ENCODE measurements around the gene TMEM255B. TPM values are rescaled to one million over a fixed set of nuclear protein-coding genes. Genes with fewer than 3 reads are reported as not detected.

The TMEM255B gene
- total and polyA plus RNA-seq, 9 of the 15 experiments (the other 6 are each of a cell fraction or from before 2014, with no cell fraction given), result 0.01 to 0.75 (median 0.23) TPM

DNA sequence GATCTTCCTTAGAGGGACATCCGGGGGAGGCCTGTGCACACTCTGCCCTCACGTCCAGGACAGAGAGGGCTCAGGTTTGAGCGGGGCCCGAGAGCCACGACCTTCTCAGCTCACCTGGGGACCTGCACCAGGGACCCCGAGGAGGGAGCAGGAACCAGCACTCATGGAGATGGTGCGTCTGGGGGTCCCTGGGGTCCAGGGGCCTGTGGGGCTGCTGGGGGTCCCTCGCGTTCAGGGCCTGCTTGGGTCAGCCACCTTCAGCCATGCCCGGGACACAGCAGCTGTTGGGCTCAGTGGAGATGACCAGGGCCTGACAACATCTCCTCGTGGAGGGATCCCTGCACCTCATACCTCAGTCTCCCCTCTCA is 47.1 kb downstream of the TMEM255B start:
- 0% methylated on average over 7 of the region's 11 CpGs for WGBS (ENCODE audit: insufficient coverage, low coverage, missing lambda C conversion rate)
- peaks cover 0 to 22% of the 10 kb centered on the region in 2 experiments; a peak in 2 of 5 replicates for H3K4me1 ChIP-seq (replicated peaks in 1 of 2; ENCODE audit: control insufficient read depth in 2 of 2, insufficient read depth in 2 of 2, low read length in 2 of 2)
- DNase-seq (ENCODE audit: extremely low read depth in 1 of 4, low spot score in 3 of 4), result no peak
- BruUV-seq (replicated peaks), result no TSS peak
- no peaks in the 10 kb centered on the region for H3K9me1 ChIP-seq (ENCODE audit: control insufficient read depth, insufficient read depth, low read length)
- H3K79me2 ChIP-seq (ENCODE audit: control insufficient read depth, insufficient read depth, low read length), result no peaks in the 10 kb centered on the region
- TF ChIP-seq SMAD2 (IDR thresholded peaks at IDR 0.05; ENCODE audit: low read depth, low read length) (no peak), NFYB (IDR thresholded peaks at IDR 0.05; ENCODE audit: extremely low read depth, insufficient read length) (no peak), E2F3 (CRISPR knock-in tag; IDR thresholded peaks at IDR 0.05) (no peak), POLR2H (tag; IDR thresholded peaks at IDR 0.05; ENCODE audit: low read depth) (no peak), PTRF (tag; IDR thresholded peaks at IDR 0.05) (no peak)
- TF ChIP-seq, protein P1, sequence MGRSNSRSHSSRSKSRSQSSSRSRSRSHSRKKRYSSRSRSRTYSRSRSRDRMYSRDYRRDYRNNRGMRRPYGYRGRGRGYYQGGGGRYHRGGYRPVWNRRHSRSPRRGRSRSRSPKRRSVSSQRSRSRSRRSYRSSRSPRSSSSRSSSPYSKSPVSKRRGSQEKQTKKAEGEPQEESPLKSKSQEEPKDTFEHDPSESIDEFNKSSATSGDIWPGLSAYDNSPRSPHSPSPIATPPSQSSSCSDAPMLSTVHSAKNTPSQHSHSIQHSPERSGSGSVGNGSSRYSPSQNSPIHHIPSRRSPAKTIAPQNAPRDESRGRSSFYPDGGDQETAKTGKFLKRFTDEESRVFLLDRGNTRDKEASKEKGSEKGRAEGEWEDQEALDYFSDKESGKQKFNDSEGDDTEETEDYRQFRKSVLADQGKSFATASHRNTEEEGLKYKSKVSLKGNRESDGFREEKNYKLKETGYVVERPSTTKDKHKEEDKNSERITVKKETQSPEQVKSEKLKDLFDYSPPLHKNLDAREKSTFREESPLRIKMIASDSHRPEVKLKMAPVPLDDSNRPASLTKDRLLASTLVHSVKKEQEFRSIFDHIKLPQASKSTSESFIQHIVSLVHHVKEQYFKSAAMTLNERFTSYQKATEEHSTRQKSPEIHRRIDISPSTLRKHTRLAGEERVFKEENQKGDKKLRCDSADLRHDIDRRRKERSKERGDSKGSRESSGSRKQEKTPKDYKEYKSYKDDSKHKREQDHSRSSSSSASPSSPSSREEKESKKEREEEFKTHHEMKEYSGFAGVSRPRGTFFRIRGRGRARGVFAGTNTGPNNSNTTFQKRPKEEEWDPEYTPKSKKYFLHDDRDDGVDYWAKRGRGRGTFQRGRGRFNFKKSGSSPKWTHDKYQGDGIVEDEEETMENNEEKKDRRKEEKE (IDR thresholded peaks at IDR 0.05; ENCODE audit: borderline replicate concordance in 1 of 2, control insufficient read depth in 1 of 2, low read depth in 2 of 2, low read length in 1 of 2), result no peak
- TF ChIP-seq, protein P2, sequence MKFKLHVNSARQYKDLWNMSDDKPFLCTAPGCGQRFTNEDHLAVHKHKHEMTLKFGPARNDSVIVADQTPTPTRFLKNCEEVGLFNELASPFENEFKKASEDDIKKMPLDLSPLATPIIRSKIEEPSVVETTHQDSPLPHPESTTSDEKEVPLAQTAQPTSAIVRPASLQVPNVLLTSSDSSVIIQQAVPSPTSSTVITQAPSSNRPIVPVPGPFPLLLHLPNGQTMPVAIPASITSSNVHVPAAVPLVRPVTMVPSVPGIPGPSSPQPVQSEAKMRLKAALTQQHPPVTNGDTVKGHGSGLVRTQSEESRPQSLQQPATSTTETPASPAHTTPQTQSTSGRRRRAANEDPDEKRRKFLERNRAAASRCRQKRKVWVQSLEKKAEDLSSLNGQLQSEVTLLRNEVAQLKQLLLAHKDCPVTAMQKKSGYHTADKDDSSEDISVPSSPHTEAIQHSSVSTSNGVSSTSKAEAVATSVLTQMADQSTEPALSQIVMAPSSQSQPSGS (CRISPR knock-in tag; IDR thresholded peaks at IDR 0.05), result no peak
- H4K20me1 ChIP-seq (replicated peaks; ENCODE audit: control insufficient read depth, insufficient read depth, low read length), result no peaks in the 10 kb centered on the region
- intact Hi-C loops (cut with micrococcal nuclease) (no loop called here), in situ Hi-C loops (cut with MboI) (no loop called here)
- no peak overlapping the region for H2AFZ ChIP-seq (ENCODE audit: low read depth, low read length)
- CTCF ChIA-PET (ENCODE audit: low intra/inter-chr PET ratio), result no interaction called here
- no peak overlapping the region for H3K4me3 ChIP-seq
- POLR2A ChIA-PET, result interaction anchor here (1.0 kb wide), 1 partner anchor 141 kb away, joined by 4 read pairs; no protein-coding TSS in a partner anchor
- H3K9me3 ChIP-seq (replicated peaks; ENCODE audit: control insufficient read depth, insufficient read depth, low read depth, low read length), result peaks cover 4% of the 10 kb centered on the region; the same call in 1 of the 2 replicates
- peaks cover 8 to 41% of the 10 kb centered on the region in 2 experiments; a peak in 4 of 5 replicates for H3K27me3 ChIP-seq (ENCODE audit: control insufficient read depth in 2 of 2, insufficient read depth in 2 of 2, low read length in 2 of 2)
- H3K36me3 ChIP-seq (ENCODE audit: control insufficient read depth, insufficient read depth, low read length), result no peaks in the 10 kb centered on the region
- no peak overlapping the region for H3K27ac ChIP-seq (ENCODE audit: extremely low read depth, low read depth, low read length)
- no peak for ATAC-seq
- FAIRE-seq, result no peak
- H3K9ac ChIP-seq (ENCODE audit: insufficient read depth in 1 of 2, low read depth in 2 of 2, low read length in 2 of 2), result no peak overlapping the region
- no peak overlapping the region for H3K4me2 ChIP-seq (ENCODE audit: insufficient read depth, low read length)
